Astrocyte of the cerebellum (primary cell): ENCODE results near the gene ONECUT3.

Source experiments
- DNase-seq: peaks from one replicate; pipeline ENCODE4 v3.0.0-alpha.2; 2011; ENCODE audit warnings: low read depth
- H3K4me3 ChIP-seq: 2 replicates; pipeline ENCODE4 v1.5.1; 2011; ENCODE audit warnings: mild to moderate bottlenecking, low read depth, low read length, moderate library complexity
- in situ Hi-C: cut with HindIII; loops from 2 replicates; pipeline ENCODE4 v1.10.0; 2017; ENCODE audit warnings: low sequenced_read_pairs
- TF ChIP-seq, protein P1 (sequence below): IDR thresholded peaks from 2 replicates; pipeline ENCODE4 v1.5.1; 2012; ENCODE audit warnings: low read length, low read depth, moderate library complexity, mild to moderate bottlenecking; ENCODE audit errors: missing control alignments

Gene ONECUT3

GRCh38 chr19:1717200-1717969 is 35.9 kb upstream of the ONECUT3 start:
- in situ Hi-C loops, result no loop called here
- H3K4me3 ChIP-seq, result no peak overlapping the region
- DNase-seq, result no peak
- TF ChIP-seq, protein P1, sequence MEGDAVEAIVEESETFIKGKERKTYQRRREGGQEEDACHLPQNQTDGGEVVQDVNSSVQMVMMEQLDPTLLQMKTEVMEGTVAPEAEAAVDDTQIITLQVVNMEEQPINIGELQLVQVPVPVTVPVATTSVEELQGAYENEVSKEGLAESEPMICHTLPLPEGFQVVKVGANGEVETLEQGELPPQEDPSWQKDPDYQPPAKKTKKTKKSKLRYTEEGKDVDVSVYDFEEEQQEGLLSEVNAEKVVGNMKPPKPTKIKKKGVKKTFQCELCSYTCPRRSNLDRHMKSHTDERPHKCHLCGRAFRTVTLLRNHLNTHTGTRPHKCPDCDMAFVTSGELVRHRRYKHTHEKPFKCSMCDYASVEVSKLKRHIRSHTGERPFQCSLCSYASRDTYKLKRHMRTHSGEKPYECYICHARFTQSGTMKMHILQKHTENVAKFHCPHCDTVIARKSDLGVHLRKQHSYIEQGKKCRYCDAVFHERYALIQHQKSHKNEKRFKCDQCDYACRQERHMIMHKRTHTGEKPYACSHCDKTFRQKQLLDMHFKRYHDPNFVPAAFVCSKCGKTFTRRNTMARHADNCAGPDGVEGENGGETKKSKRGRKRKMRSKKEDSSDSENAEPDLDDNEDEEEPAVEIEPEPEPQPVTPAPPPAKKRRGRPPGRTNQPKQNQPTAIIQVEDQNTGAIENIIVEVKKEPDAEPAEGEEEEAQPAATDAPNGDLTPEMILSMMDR, result no peak

DNA sequence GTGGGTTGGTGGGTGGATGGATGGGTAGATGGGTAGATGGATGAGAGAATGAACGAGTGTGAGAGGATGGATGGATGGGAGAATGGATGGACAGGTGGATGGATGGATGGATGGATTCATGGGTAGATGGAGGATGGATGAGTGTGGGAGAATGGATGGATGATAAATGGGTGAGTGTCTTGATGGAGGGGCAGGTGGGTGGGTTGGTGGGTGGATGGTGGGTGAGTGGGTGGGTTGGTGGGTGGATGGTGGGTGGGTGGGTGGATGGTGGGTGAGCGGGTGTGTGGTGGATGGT is 35.4 kb upstream of the ONECUT3 start:
- no peak overlapping the region for H3K4me3 ChIP-seq
- TF ChIP-seq, protein P1, result no peak
- no peak for DNase-seq
- in situ Hi-C loops, result no loop called here

GRCh38 chr19:1718420-1719291 is 34.6 kb upstream of the ONECUT3 start:
- in situ Hi-C loops, result no loop called here
- TF ChIP-seq, protein P1, result no peak
- DNase-seq, result no peak
- H3K4me3 ChIP-seq, result no peak overlapping the region

GRCh38 chr19:1719519-1719918 is 33.8 kb upstream of the ONECUT3 start:
- H3K4me3 ChIP-seq, result no peak overlapping the region
- in situ Hi-C loops, result no loop called here
- no peak for DNase-seq
- TF ChIP-seq, protein P1, result no peak

DNA sequence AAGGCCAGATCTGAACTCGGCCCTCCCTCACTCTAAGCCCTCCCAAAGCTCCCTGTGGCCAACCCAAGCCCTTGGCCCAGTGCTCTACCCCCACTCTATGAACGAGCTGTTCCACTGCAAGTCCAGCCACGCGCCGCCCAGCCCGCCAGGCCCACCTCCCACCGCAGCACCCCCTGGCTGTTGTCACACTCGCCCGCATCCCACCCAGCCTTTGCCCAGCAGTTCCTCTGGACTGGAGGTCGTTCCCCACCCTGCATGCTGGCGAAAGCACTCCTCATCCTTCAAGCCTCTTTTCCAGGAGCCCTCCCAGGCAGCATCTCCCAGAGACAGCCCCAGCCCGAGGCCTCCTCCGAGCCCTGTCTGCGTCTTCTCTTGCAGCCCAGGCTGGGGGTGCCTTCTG is 33.1 kb upstream of the ONECUT3 start:
- TF ChIP-seq, protein P1, result no peak
- no peak for DNase-seq
- in situ Hi-C loops, result no loop called here
- no peak overlapping the region for H3K4me3 ChIP-seq

DNA sequence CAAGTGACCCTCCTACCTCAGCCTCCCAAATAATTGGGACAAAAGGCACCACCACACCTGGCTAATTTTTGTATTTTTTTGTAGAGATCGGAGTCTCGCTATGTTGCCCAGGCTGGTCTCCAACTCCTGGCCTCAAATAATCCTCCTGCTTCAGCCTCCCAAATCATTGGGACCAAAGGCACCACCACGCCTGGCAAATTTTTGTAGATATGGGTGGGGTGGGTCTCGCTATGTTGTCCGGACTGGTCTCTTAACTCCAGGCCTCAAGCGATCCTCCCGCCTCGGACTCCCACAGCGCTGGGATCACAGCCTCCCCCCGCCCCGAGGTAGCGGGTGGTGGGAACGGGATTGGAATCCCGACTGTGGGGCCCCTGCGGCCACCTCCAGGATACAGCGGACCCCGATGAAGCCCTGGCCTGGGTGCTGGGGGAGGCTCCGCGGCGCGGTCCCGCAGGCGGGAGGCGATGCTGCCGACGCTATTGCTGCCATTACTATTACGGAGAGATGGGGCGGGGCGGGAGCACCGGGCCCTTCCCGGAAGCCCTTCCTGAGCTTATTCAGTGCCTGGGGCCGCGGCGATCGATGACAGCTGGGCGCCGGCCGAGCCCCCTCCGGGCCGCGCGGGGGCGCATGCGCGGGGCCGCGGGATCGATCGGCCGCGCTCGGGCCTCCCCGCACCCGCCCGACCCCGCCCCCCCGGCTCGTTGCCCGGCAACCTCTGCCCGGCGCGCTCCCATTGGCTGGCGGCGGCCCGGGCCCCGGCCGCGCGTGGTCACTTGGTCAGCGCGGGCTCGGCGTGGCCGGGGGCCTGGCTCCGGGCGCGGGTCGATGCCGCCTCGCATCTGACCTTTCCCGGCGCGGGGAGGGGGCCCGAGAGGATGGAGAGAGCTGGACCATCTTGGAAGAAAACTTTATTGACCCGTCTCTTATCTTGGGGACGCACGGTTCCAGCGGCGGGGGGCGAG is 27.9 kb upstream of the ONECUT3 start:
- in situ Hi-C loops, result no loop called here
- H3K4me3 ChIP-seq, result peak overlapping the region; percentile 48
- no peak for DNase-seq
- TF ChIP-seq, protein P1, result no peak
